ENCODE data around the gene EEF2K.

The EEF2K gene

DNA sequence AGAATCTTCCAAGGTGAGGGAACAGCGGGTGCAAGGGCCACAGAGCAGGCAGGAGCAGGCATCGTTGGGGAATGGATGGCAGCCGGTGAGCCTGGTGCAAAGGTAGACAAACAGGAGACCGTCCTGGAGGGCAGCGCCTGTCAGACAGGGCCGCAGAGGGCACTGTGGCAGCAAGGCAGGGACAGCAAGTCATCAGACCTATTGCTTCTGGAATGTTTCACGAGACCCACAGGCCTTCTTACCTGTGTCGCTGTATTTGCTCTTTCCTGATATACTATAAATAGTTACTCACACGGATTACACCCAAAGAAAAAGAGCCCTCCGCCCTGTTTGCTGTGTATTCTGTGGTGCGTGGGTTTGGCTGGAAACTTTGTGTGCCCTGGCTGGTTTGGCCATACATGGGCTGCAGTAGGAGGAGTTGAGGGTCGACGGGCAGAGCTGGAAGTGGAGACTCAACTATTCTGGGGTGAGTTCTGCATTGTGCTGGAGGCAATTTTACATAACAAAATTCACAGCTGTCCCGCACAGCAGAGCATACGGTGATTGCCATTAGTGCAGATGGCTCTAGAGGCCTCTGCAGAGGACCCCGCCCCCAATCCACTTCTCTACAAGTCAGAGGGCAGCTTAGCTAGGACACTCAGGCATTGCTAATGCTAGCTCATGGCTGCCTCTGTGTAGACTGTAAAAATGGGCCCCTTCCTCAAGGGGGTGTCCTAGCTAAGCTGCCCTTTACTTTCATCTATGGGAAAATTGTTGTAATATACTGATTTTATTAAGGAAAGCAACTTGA lies 72.6 kb downstream of the EEF2K start:
- H3K4me3 ChIP-seq (ENCODE audit: low read length): no peak overlapping the region
- DNase-seq (ENCODE audit: low read depth): no peak
- TF ChIP-seq, protein P1, sequence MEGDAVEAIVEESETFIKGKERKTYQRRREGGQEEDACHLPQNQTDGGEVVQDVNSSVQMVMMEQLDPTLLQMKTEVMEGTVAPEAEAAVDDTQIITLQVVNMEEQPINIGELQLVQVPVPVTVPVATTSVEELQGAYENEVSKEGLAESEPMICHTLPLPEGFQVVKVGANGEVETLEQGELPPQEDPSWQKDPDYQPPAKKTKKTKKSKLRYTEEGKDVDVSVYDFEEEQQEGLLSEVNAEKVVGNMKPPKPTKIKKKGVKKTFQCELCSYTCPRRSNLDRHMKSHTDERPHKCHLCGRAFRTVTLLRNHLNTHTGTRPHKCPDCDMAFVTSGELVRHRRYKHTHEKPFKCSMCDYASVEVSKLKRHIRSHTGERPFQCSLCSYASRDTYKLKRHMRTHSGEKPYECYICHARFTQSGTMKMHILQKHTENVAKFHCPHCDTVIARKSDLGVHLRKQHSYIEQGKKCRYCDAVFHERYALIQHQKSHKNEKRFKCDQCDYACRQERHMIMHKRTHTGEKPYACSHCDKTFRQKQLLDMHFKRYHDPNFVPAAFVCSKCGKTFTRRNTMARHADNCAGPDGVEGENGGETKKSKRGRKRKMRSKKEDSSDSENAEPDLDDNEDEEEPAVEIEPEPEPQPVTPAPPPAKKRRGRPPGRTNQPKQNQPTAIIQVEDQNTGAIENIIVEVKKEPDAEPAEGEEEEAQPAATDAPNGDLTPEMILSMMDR (conservative IDR thresholded peaks at IDR 0.05; ENCODE audit: low read length): no peak

DNA sequence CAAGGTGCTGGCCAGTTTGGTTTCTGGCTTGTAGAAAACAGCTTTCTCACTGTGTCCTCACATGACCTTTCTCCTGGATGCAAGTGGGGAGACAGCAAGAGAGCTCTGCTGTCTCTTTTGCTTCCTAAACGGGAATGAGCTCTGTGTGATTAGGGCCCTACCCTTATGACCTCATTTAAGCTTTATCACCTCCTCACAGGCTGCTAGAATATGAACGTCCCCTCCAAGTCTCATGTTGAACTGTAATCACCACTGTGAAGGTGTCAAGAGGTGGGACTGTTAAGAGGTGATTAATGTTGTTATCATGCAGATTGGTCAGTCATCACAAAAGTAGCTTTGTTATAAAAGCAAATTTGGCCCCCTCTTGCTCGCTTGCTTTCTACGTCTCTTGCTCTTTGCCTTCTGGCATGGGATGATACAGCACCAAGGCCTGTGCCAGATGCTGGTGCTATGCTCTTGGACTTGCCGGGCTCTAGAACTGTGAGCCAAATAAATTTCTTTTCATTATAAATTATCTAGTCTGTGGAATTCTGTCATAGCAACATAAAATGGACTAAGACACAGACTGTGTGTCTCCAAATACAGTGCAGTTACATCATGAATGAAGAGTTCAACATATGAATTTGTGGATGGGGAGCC lies 76.3 kb downstream of the EEF2K start:
- TF ChIP-seq, protein P1 (conservative IDR thresholded peaks at IDR 0.05; ENCODE audit: low read length): no peak
- H3K4me3 ChIP-seq (ENCODE audit: low read length): no peak overlapping the region
- DNase-seq (ENCODE audit: low read depth): no peak

DNA sequence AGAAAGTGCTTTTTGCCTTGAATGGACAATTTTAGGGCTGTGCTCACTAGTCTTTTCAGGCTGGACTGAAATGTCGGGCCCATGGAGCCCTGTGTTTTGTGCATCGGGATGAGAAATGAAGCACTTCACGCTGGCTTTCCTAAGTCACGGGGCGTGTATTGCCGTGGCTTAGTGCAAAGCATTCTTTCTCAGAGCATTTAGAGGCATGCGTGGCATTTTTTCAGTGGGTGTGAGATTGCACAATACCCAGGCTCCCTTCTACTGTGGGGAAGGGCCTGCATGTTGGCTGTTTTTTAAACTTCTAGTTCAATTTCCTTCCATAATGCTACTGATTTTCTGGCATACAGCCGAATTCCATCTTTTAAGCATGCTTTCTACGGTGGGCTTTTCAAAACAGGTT lies 78.6 kb downstream of the EEF2K start:
- TF ChIP-seq, protein P1 (conservative IDR thresholded peaks at IDR 0.05; ENCODE audit: low read length): no peak
- no peak overlapping the region for H3K4me3 ChIP-seq (ENCODE audit: low read length)
- DNase-seq (ENCODE audit: low read depth): peak; percentile 81

DNA sequence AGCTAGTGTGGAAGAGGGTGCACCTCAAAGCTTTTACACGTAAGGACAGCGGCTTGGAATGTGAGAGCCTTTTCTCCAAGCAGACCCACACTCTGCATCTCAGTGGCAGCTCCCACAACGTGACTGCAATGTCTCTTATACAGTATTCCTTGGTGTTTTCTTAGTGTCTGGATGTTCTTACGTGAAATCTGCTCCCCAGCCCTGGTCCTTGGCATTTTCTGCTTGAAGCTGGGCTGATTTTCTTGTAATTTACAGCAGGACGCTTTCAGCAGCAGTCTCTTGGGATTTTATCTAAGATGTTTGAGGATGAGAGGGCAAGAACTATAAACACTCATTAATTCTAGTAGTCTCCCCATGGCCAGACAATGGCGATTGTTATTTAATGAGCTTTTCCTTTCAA lies 79.0 kb downstream of the EEF2K start:
- DNase-seq (ENCODE audit: low read depth): peak; percentile 59
- TF ChIP-seq, protein P1 (conservative IDR thresholded peaks at IDR 0.05; ENCODE audit: low read length): no peak
- no peak overlapping the region for H3K4me3 ChIP-seq (ENCODE audit: low read length)

DNA sequence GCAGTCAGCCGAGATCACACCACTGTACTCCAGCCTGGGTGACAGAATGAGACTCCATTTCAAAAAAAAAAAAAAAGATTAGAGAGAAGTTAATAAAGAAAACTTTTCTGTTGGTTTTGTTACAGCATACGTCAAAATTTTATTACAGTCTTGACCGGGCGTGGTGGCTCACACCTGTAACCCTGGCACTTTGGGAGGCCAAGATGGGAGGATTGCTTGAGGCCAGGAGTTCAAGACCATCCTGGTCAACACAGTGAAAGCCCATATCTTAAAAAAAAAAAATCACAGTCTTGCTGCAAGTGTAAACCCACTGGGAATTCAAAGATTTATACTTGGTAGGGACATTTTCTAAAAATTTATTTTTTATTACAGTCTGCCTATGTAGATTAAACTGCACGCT lies 84.9 kb downstream of the EEF2K start:
- TF ChIP-seq, protein P1 (conservative IDR thresholded peaks at IDR 0.05; ENCODE audit: low read length): no peak
- no peak overlapping the region for H3K4me3 ChIP-seq (ENCODE audit: low read length)
- DNase-seq (ENCODE audit: low read depth): no peak

DNA sequence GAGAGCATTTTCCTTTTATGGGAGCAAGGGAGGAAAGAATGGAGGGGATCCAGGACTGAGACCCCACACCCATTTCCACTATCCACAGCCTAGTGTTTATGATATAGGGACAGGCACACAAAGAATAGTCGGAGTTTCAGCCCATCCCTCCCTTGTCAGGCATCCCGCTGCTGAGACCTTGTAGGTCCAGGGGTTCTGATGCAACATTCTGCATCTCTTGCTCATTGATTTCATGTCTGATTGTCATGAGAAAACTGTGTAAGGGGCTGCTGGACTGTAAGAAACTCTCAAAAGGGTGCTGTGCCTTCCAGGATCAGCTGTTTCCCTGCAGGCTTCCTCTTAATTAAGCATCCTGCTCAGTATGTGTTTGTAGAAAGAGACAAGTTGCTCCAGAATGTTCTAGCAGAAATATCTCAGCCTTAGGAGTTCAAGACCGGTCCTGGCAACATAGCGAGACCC lies 85.8 kb downstream of the EEF2K start:
- peak; percentile 55 for DNase-seq (ENCODE audit: low read depth)
- TF ChIP-seq, protein P1 (conservative IDR thresholded peaks at IDR 0.05; ENCODE audit: low read length): no peak
- no peak overlapping the region for H3K4me3 ChIP-seq (ENCODE audit: low read length)

DNA sequence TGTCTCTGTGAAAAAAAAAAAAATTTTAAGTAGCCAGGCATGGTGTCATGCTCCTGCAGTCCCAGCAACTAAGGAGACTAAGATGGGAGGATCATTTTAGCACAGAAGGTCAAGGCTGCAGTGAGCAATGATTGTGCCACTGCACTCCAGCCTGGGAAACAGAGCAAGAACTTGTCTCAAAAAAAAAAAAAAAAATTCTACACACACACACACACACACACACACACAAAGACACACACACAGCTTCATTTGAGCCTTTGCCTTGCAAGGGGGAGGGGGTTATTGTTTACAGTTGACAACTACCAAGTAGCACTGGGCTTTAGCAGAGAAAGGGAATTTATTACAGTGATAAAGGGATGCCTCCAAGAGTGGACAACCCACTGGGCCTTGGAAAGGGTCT lies 86.2 kb downstream of the EEF2K start:
- H3K4me3 ChIP-seq (ENCODE audit: low read length): no peak overlapping the region
- TF ChIP-seq, protein P1 (conservative IDR thresholded peaks at IDR 0.05; ENCODE audit: low read length): no peak
- DNase-seq (ENCODE audit: low read depth): no peak

All from AG10803 (cell line).